Adrenal gland (tissue), 5 donors: ENCODE data around the gene SGSM1.

ENCODE experiments used
- CTCF ChIP-seq, 6 experiments: fragments of 450-650 bp in 4 of 6; fragments of 200-600 bp in 2 of 6; sonication (generic) in 1 of 6; IDR thresholded peaks; 1 replicate in 5 of 6; 2 replicates in 1 of 6; pipeline versions ENCODE4 v1.5.1 to v1.8.0; 2016 to 2021; ENCODE audit warnings: antibody characterized with exemption in 6 of 6, mild to moderate bottlenecking in 2 of 6, moderate library complexity in 1 of 6
- POLR2A ChIP-seq, 2 donors: fragments of 450-650 bp; IDR thresholded peaks; one replicate each; pipeline ENCODE4 v1.6.1; 2017; ENCODE audit warnings: antibody characterized with exemption in 2 of 2, mild to moderate bottlenecking in 2 of 2, moderate library complexity in 1 of 2
- donor health status: DM: no; HTN: no; CAD: no.

GRCh38 chr22:24954856-24955255 is 148.8 kb downstream of the SGSM1 start:
- TF ChIP-seq CTCF (IDR thresholded peaks at IDR 0.05), result no peak
- TF ChIP-seq POLR2A (IDR thresholded peaks at IDR 0.05), result peak in 1 of 2 donors; percentile 28
